Osteoblast (primary cell): ENCODE measurements around the gene THAP6. TPM values are rescaled to one million over a fixed set of nuclear protein-coding genes. Genes with fewer than 3 reads are reported as not detected.
"Not testable (repeated sequence)": the region's sequence is repeated elsewhere in the genome, so short reads cannot be mapped to it uniquely, and the experiment has no call there.

ENCODE experiments used
- DNase-seq: peaks from one replicate; pipeline ENCODE4 v3.0.0; 2011; ENCODE audit warnings: low spot score, mixed read lengths; ENCODE audit not compliant: insufficient read length; ENCODE audit errors: missing footprints
- H2AFZ ChIP-seq: 2 replicates; pipeline ENCODE4 v1.6.0; 2011; ENCODE audit warnings: mild to moderate bottlenecking, low read length
- H3K27ac ChIP-seq: 2 replicates; pipeline ENCODE4 v1.5.1; 2011; ENCODE audit warnings: mild to moderate bottlenecking, low read depth, low read length, moderate library complexity
- H3K27me3 ChIP-seq: 2 replicates; pipeline ENCODE4 v1.6.0; 2012; ENCODE audit warnings: mild to moderate bottlenecking, control low read depth, inconsistent platforms, low read length, moderate library complexity; ENCODE audit not compliant: insufficient read depth
- H3K36me3 ChIP-seq: 2 replicates; pipeline ENCODE4 v1.5.1; 2011; ENCODE audit warnings: mild to moderate bottlenecking, low read length, control low read depth, moderate library complexity; ENCODE audit not compliant: insufficient read depth
- H3K4me1 ChIP-seq: 2 replicates; pipeline ENCODE4 v1.5.1; 2011; ENCODE audit warnings: mild to moderate bottlenecking, low read length, control low read depth, moderate library complexity; ENCODE audit not compliant: insufficient read depth
- H3K4me2 ChIP-seq: 2 replicates; pipeline ENCODE4 v1.6.0; 2011; ENCODE audit warnings: mild to moderate bottlenecking, low read length; ENCODE audit not compliant: insufficient read depth
- H3K4me3 ChIP-seq: fragments of 200-600 bp; sonication (generic); 3 replicates; pipeline ENCODE4 v1.5.1; 2012; ENCODE audit warnings: mild to moderate bottlenecking, low read length, inconsistent platforms; ENCODE audit not compliant: insufficient read depth
- H3K79me2 ChIP-seq: 2 replicates; pipeline ENCODE4 v1.6.0; 2012; ENCODE audit warnings: mild to moderate bottlenecking, low read length, control low read depth, inconsistent platforms; ENCODE audit not compliant: insufficient read depth
- H3K9me3 ChIP-seq: 2 replicates; pipeline ENCODE4 v1.5.1; 2011; ENCODE audit warnings: low read depth, low read length, control low read depth
- H4K20me1 ChIP-seq: 2 replicates; pipeline ENCODE4 v1.6.0; 2012; ENCODE audit warnings: mild to moderate bottlenecking, low read length, control low read depth; ENCODE audit not compliant: insufficient read depth
- total RNA-seq: library from RNA; depleted of rRNA; stranded (reverse); fragments of >200 nt; gene quantifications from 2 replicates; pipeline ENCODE4 v1.2.3, GENCODE V29; 2012
- TF ChIP-seq, protein P1 (sequence below): IDR thresholded peaks from 2 replicates; pipeline ENCODE4 v1.5.1; 2011; ENCODE audit warnings: mild to moderate bottlenecking, low read depth, low read length, moderate library complexity; ENCODE audit errors: extremely low read depth

The THAP6 gene
- total RNA-seq, 1 donor = 17.0 TPM

GRCh38 chr4:75502671-75503070 lies 11.6 kb upstream of the THAP6 start:
- H3K27me3 ChIP-seq = no peaks in the 10 kb centered on the region
- no peak for DNase-seq
- peaks cover 2% of the 10 kb centered on the region for H3K4me1 ChIP-seq
- H3K4me2 ChIP-seq = no peak overlapping the region
- no peak overlapping the region for H3K27ac ChIP-seq
- peaks cover 33% of the 10 kb centered on the region for H3K36me3 ChIP-seq
- no peaks in the 10 kb centered on the region for H3K9me3 ChIP-seq
- H3K4me3 ChIP-seq = no peak overlapping the region
- no peak overlapping the region for H2AFZ ChIP-seq
- peaks cover 2% of the 10 kb centered on the region for H4K20me1 ChIP-seq
- TF ChIP-seq, protein P1, sequence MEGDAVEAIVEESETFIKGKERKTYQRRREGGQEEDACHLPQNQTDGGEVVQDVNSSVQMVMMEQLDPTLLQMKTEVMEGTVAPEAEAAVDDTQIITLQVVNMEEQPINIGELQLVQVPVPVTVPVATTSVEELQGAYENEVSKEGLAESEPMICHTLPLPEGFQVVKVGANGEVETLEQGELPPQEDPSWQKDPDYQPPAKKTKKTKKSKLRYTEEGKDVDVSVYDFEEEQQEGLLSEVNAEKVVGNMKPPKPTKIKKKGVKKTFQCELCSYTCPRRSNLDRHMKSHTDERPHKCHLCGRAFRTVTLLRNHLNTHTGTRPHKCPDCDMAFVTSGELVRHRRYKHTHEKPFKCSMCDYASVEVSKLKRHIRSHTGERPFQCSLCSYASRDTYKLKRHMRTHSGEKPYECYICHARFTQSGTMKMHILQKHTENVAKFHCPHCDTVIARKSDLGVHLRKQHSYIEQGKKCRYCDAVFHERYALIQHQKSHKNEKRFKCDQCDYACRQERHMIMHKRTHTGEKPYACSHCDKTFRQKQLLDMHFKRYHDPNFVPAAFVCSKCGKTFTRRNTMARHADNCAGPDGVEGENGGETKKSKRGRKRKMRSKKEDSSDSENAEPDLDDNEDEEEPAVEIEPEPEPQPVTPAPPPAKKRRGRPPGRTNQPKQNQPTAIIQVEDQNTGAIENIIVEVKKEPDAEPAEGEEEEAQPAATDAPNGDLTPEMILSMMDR = no peak
- H3K79me2 ChIP-seq = peaks cover 49% of the 10 kb centered on the region

- peaks cover 48% of the 10 kb centered on the region for H3K79me2 ChIP-seq
- TF ChIP-seq, protein P1 = no peak
Measured at GRCh38 chr4:75505630-75506029, 8.6 kb upstream of the THAP6 start.

GRCh38 chr4:75509592-75509991 lies 4.7 kb upstream of the THAP6 start:
- H3K4me3 ChIP-seq, H3K27me3 ChIP-seq, H2AFZ ChIP-seq, DNase-seq, H3K27ac ChIP-seq, H3K9me3 ChIP-seq, H3K4me2 ChIP-seq: not testable (repeated sequence)
- Histone ChIP-seq H3K36me3 (peaks cover 20% of the 10 kb centered on the region), H3K4me1 (peaks cover 27% of the 10 kb centered on the region), H4K20me1 (peaks cover 13% of the 10 kb centered on the region), H3K79me2 (peaks cover 77% of the 10 kb centered on the region)

More at GRCh38 chr4:75505630-75506029, 8.6 kb upstream of the THAP6 start:
- Histone ChIP-seq H3K27me3 (no peaks in the 10 kb centered on the region), H3K4me3 (no peak overlapping the region), H3K4me1 (no peaks in the 10 kb centered on the region), H3K36me3 (peaks cover 27% of the 10 kb centered on the region), H3K27ac (no peak overlapping the region), H3K9me3 (no peaks in the 10 kb centered on the region), H4K20me1 (peaks cover 5% of the 10 kb centered on the region), H2AFZ (no peak overlapping the region), H3K4me2 (no peak overlapping the region)
- no peak for DNase-seq

DNA sequence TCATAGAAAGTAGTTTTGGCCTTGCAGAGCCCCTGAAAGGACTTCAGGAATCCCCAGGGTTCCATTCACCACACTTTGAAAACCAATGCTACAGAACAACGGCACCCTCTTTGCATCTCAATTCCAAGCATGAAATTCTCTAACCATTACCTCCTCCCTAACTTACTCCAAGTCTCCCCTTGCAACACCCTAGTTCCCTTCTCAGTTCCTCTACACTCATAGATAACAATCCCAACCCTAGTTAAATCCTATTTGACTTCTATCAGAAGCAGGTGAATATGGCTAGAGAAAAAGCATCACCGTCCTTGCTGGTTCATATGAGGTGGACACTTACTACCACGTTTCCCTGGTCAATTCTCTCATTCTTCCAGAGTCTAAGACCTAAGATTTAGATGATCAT lies 2.4 kb upstream of the THAP6 start:
- peaks cover 14% of the 10 kb centered on the region for H3K36me3 ChIP-seq
- TF ChIP-seq, protein P1 = no peak
- H3K4me1 ChIP-seq = peaks cover 36% of the 10 kb centered on the region
- H3K9me3 ChIP-seq = no peaks in the 10 kb centered on the region
- no peak for DNase-seq
- no peaks in the 10 kb centered on the region for H3K27me3 ChIP-seq
- peak overlapping the region; percentile 98 for H3K4me2 ChIP-seq
- H3K27ac ChIP-seq = peak overlapping the region; percentile 42
- H3K4me3 ChIP-seq = peak overlapping the region; percentile 97
- H2AFZ ChIP-seq = no peak overlapping the region
- H3K79me2 ChIP-seq = peaks cover 73% of the 10 kb centered on the region
- H4K20me1 ChIP-seq = peaks cover 13% of the 10 kb centered on the region
